Heart right ventricle (tissue), 16 donors: ENCODE results near the gene DYNC1H1. TPM values are rescaled to one million over a fixed set of nuclear protein-coding genes. Genes with fewer than 3 reads are reported as not detected.
"Not testable (repeated sequence)": the region's sequence is repeated elsewhere in the genome, so short reads cannot be mapped to it uniquely, and the experiment has no call there.

Experiments
- ATAC-seq, 8 donors: fragments of 200-7000 bp; cut with Tn5 transposase; one replicate each; pipeline ENCODE4 v1.9.1; 2020; ENCODE audit warnings: mild to moderate bottlenecking in 8 of 8, moderate library complexity in 8 of 8, moderate number of reproducible peaks in 1 of 8
- DNase-seq, 2 donors: peaks; one replicate each; pipeline ENCODE4 v3.0.0-alpha.2; 2020
- H3K27ac ChIP-seq, 10 donors: fragments of 200-600 bp; sonication (generic) in 2 of 10; one replicate each; pipeline versions ENCODE4 v1.5.0 to v1.8.0; 2020 to 2022; ENCODE audit warnings: mild to moderate bottlenecking in 3 of 10
- H3K27me3 ChIP-seq, 7 donors: fragments of 200-600 bp; one replicate each; pipeline ENCODE4 v1.8.0; 2021 to 2022; ENCODE audit warnings: mild to moderate bottlenecking in 2 of 7
- H3K36me3 ChIP-seq, 9 donors: fragments of 200-600 bp; sonication (generic) in 1 of 9; one replicate each; pipeline versions ENCODE4 v1.5.0 to v1.8.0; 2020 to 2022; ENCODE audit warnings: mild to moderate bottlenecking in 2 of 9
- H3K4me1 ChIP-seq, 9 donors: fragments of 200-600 bp; sonication (generic) in 1 of 9; one replicate each; pipeline versions ENCODE4 v1.5.0 to v1.8.0; 2020 to 2022; ENCODE audit warnings: mild to moderate bottlenecking in 4 of 9
- H3K4me3 ChIP-seq, 10 donors: fragments of 200-600 bp; sonication (generic) in 2 of 10; one replicate each; pipeline versions ENCODE4 v1.5.0 to v1.8.0; 2020 to 2022; ENCODE audit warnings: mild to moderate bottlenecking in 7 of 10, moderate library complexity in 2 of 10
- H3K9me3 ChIP-seq, 11 donors: fragments of 200-600 bp in 10 of 11; sonication (generic) in 2 of 11; one replicate each; pipeline versions ENCODE4 v1.5.0 to v1.8.0; 2013 to 2022; ENCODE audit warnings: mild to moderate bottlenecking in 2 of 11, control low read depth in 1 of 11, moderate library complexity in 1 of 11
- whole genome bisulfite sequencing, 2 donors: extraction: QIAGEN DNeasy Blood & Tissue Kit; methylation state at CpG; one replicate each; pipeline ENCODE4 v1.1.7; 2013; ENCODE audit warnings: inconsistent platforms in 1 of 2; 5-methylcytosine and 5-hydroxymethylcytosine counted together
- intact Hi-C, 10 donors: fragments of 100-400 bp; cut with DNase I; formaldehyde crosslinking; loops; one replicate each; pipeline versions ENCODE4 v1.11.1 to v1.14.2; 2022
- polyA plus RNA-seq, 2 donors: library from polyadenylated mRNA; stranded (reverse); fragments of 200-250 nt; gene quantifications; one replicate each; pipeline ENCODE4 v1.2.3, GENCODE V29; 2013
- total RNA-seq, 10 donors: library from RNA; stranded (reverse); fragmentation: NEBNext Ultra II Directional in 3 of 10; extraction: Animal tissue kit (Norgen Biotek cat#: 25700) in 3 of 10; gene quantifications; one replicate each; pipeline versions ENCODE4 v1.2.1 to v1.2.4, GENCODE V29; 2021 to 2023
- TF ChIP-seq, protein P1 (sequence below), 9 donors: fragments of 200-600 bp; sonication (generic) in 2 of 9; IDR thresholded peaks; one replicate each; pipeline versions ENCODE4 v1.5.0 to v1.8.0; 2021 to 2022; ENCODE audit warnings: antibody characterized with exemption in 9 of 9, mild to moderate bottlenecking in 5 of 9, moderate library complexity in 1 of 9
- donor health status: Arrhythmogenic right ventricular cardiomyopathy.
- donor health status: ischemic (EF 13 %, LVEDD 7.1; RV severe dilation, severe dysfunction).
- donor health status: healthy with polysubstance abuse.
- donor health status: DM: no; HTN: yes; CAD: no.
- donor health status: DM: no; HTN: no; CAD: no.
- donor health status: ischemic (EF 25% LVEDD 6.9; RV normal size, moderate dysfunction).
- donor health status: ischemic (EF 25% LVEDD 5.7; RV mildly dilated, moderate dysfunction).
- donor health status: healthy.
- donor health status: DM: yes; HTN: yes; CAD: no.
- donor health status: Ischemic cardiomyopathy.
- donor health status: ischemic (EF 35%, LVEDD 5.7; RV mildly dilated, moderate dysfunction).
- donor health status: nonischemic (EF 11% LVEDD 7.7; RV severe dilation, severe dysfunction).
- donor health status: DM: yes; HTN: yes; CAD: no.
- donor health status: PGD.
- donor health status: ischemic (EF 29% LVEDD 5.4; RV normal size, mild dysfunction).
- donor health status: nonischemic (EF 23%, LVEDD 6.1; RV moderate dilation, normal function).

DYNC1H1 gene
- total and polyA plus RNA-seq, 12 donors, result 173 to 777 (median 618) TPM

- DNase-seq (peak; percentile 88 to 89), ATAC-seq (peak; percentile 88 to 97 (median 96))
- peaks cover 0 to 19% (median 7%) of the 10 kb centered on the region in 9 donors for H3K4me1 ChIP-seq
- H3K36me3 ChIP-seq, result no peaks in the 10 kb centered on the region
- H3K27ac ChIP-seq, result peak overlapping the region in 1 of 10 donors; percentile 30
- intact Hi-C loops, result loop anchor here in 8 of 10 donors (1.0 to 10.0 kb wide), 4 partner anchors 33 to 252 kb away; partner anchors contain the start of gene ZNF839 (in 1 of the 8)
- TF ChIP-seq, protein P1, sequence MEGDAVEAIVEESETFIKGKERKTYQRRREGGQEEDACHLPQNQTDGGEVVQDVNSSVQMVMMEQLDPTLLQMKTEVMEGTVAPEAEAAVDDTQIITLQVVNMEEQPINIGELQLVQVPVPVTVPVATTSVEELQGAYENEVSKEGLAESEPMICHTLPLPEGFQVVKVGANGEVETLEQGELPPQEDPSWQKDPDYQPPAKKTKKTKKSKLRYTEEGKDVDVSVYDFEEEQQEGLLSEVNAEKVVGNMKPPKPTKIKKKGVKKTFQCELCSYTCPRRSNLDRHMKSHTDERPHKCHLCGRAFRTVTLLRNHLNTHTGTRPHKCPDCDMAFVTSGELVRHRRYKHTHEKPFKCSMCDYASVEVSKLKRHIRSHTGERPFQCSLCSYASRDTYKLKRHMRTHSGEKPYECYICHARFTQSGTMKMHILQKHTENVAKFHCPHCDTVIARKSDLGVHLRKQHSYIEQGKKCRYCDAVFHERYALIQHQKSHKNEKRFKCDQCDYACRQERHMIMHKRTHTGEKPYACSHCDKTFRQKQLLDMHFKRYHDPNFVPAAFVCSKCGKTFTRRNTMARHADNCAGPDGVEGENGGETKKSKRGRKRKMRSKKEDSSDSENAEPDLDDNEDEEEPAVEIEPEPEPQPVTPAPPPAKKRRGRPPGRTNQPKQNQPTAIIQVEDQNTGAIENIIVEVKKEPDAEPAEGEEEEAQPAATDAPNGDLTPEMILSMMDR (IDR thresholded peaks at IDR 0.05), result peak in 8 of 9 donors; percentile 24 to 71 (median 58)
- H3K4me3 ChIP-seq, result no peak overlapping the region
- 20 to 24% methylated on average over 26 of the region's 26 CpGs for WGBS, 2 donors
- peaks cover 0 to 3% (median 0%) of the 10 kb centered on the region in 11 donors for H3K9me3 ChIP-seq
- H3K27me3 ChIP-seq, result no peaks in the 10 kb centered on the region
Measured at GRCh38 chr14:102063109-102063807, 98.9 kb downstream of the DYNC1H1 start.

GRCh38 chr14:102063808-102064429 lies 99.5 kb downstream of the DYNC1H1 start:
- H3K9me3 ChIP-seq, result peaks cover 0 to 8% (median 0%) of the 10 kb centered on the region in 11 donors
- H3K4me1 ChIP-seq, result peaks cover 0 to 19% (median 7%) of the 10 kb centered on the region in 9 donors
- ATAC-seq (peak in 1 of 8 donors; percentile 16), DNase-seq (no peak)
- peak overlapping the region in 1 of 10 donors; percentile 30 for H3K27ac ChIP-seq
- TF ChIP-seq, protein P1 (IDR thresholded peaks at IDR 0.05), result no peak
- intact Hi-C loops, result loop anchor here in 8 of 10 donors (1.0 to 10.0 kb wide), 4 partner anchors 32 to 251 kb away; partner anchors contain the start of gene ZNF839 (in 1 of the 8)
- WGBS, 2 donors, result 74 to 83% methylated on average over 14 of the region's 14 CpGs
- no peaks in the 10 kb centered on the region for H3K27me3 ChIP-seq
- H3K36me3 ChIP-seq, result no peaks in the 10 kb centered on the region
- no peak overlapping the region for H3K4me3 ChIP-seq

DNA sequence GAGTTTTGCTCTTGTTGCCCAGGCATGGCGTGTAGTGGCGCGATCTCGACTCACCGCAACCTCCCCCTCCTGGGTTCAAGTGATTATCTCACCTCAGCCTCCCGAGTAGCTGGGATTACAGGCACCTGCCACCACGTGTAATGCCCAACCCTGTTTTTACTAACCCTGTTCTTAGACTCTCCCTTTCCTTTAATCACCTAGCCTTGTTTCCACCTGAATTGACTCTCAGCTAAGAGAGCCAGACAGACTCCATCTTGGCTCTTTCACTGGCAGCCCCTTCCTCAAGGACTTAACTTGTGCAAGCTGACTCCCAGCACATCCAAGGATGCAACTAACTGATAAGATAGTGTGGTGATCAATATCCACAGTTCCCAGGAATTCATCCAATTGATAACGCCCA lies 100.2 kb downstream of the DYNC1H1 start:
- peaks cover 0 to 19% (median 7%) of the 10 kb centered on the region in 9 donors for H3K4me1 ChIP-seq
- not testable (repeated sequence) for H3K36me3 ChIP-seq, DNase-seq, ATAC-seq, H3K27me3 ChIP-seq, H3K9me3 ChIP-seq, H3K4me3 ChIP-seq, H3K27ac ChIP-seq
- intact Hi-C loops, result loop anchor here in 3 of 10 donors (5.0 to 10.0 kb wide), 2 partner anchors 33 to 250 kb away; partner anchors contain the start of gene ZNF839 (in 1 of the 3)
- 90% methylated on average over 8 of the region's 8 CpGs for WGBS, 2 donors

- intact Hi-C loops, result loop anchor here in 1 of 10 donors (10.0 kb wide), 1 partner anchor 249 kb away; the partner anchor contains the start of gene ZNF839
- no peak for DNase-seq
- H3K4me3 ChIP-seq, result no peak overlapping the region
- peaks cover 0 to 9% (median 0%) of the 10 kb centered on the region in 11 donors for H3K9me3 ChIP-seq
- H3K27ac ChIP-seq, result no peak overlapping the region
- ATAC-seq, result no peak
- WGBS, 2 donors, result 84 to 91% methylated on average over 12 of the region's 12 CpGs
- no peaks in the 10 kb centered on the region for H3K36me3 ChIP-seq
- peaks cover 0 to 12% (median 7%) of the 10 kb centered on the region in 9 donors for H3K4me1 ChIP-seq
- TF ChIP-seq, protein P1 (IDR thresholded peaks at IDR 0.05), result no peak
- no peaks in the 10 kb centered on the region for H3K27me3 ChIP-seq
Measured at GRCh38 chr14:102066041-102066451, 101.7 kb downstream of the DYNC1H1 start.
